Measurements from ENCODE around the gene PPP1R18. TPM values are rescaled to one million over a fixed set of nuclear protein-coding genes. Genes with fewer than 3 reads are reported as not detected.
"Not testable (repeated sequence)": the region's sequence is repeated elsewhere in the genome, so short reads cannot be mapped to it uniquely, and the experiment has no call there.

Gene PPP1R18
- total RNA-seq, 1 experiment from 2014 or later = 49.9 TPM

- H3K9me3 ChIP-seq (ENCODE audit: low read length) = no peaks in the 10 kb centered on the region
- H3K4me2 ChIP-seq (ENCODE audit: low read length) = peak within 1 kb of the TSS; percentile 93
- no peaks in the 10 kb centered on the region for H3K27me3 ChIP-seq (ENCODE audit: low read length)
- peak within 1 kb of the TSS; percentile 45 for H2AFZ ChIP-seq (ENCODE audit: low read length)
- H3K4me3 ChIP-seq (ENCODE audit: low read length) = peak within 1 kb of the TSS; percentile 94
- ATAC-seq = peak; percentile 67
- TSS peak; percentile 67 for BruUV-seq (replicated peaks)
- peak within 1 kb of the TSS; percentile 95 for H3K27ac ChIP-seq (ENCODE audit: low read length)
- H3K79me2 ChIP-seq (ENCODE audit: low read length) = peaks cover 84% of the 10 kb centered on the region
- H3K9me2 ChIP-seq (replicated peaks; ENCODE audit: low read length) = no peaks in the 10 kb centered on the region
- peak within 1 kb of the TSS; percentile 99 for H3K9ac ChIP-seq (ENCODE audit: low read length)
- peaks cover 30% of the 10 kb centered on the region for H4K20me1 ChIP-seq (ENCODE audit: low read length)
- TF ChIP-seq EZH2 (IDR thresholded peaks at IDR 0.05; ENCODE audit: low read length, unreplicated experiment) = no peak
- TF ChIP-seq CTCF (conservative IDR thresholded peaks at IDR 0.05; ENCODE audit: low read depth, low read length) = no peak
- no peak for TF ChIP-seq EZH2phosphoT487 (IDR thresholded peaks at IDR 0.05; ENCODE audit: borderline replicate concordance, low read length)
- intact Hi-C loops (cut with micrococcal nuclease) = loop anchor here (1.0 to 10.0 kb wide), 4 partner anchors 73 to 235 kb away; partner anchors contain the start of genes C6orf136, HLA-E, MRPS18B and PPP1R10
- peaks cover 42% of the 10 kb centered on the region for H3K4me1 ChIP-seq (ENCODE audit: insufficient read depth, low read length)
- ChIA-PET POLR2A (ENCODE audit: unreplicated experiment) (no interaction called here), CTCF (interaction anchor here (0.5 kb wide), 1 partner anchor 100 kb away, joined by 3 read pairs; no protein-coding TSS in a partner anchor)
- peaks cover 17% of the 10 kb centered on the region for H3F3A ChIP-seq (ENCODE audit: low read length, unreplicated experiment)
- peaks cover 35% of the 10 kb centered on the region for H3K36me3 ChIP-seq (ENCODE audit: low read depth, low read length)
- peak; percentile 98 for DNase-seq
Measured at GRCh38 chr6:30719791-30720737, 33.6 kb upstream of the PPP1R18 start, which contains the start of gene TUBB. Gene TUBB (plus strand): TSS chr6:30720352. CDS start chr6:30720507, 155 bp downstream.

GRCh38 chr6:30719356-30719755, 32.9 kb upstream of the PPP1R18 start:
- ATAC-seq = no peak
- H3F3A ChIP-seq (ENCODE audit: low read length, unreplicated experiment) = peaks cover 10% of the 10 kb centered on the region
- H3K4me1 ChIP-seq (ENCODE audit: insufficient read depth, low read length) = peaks cover 37% of the 10 kb centered on the region
- H3K4me2 ChIP-seq (ENCODE audit: low read length) = peak overlapping the region; percentile 93
- H3K36me3 ChIP-seq (ENCODE audit: low read depth, low read length) = peaks cover 29% of the 10 kb centered on the region
- intact Hi-C loops (cut with micrococcal nuclease) = no loop called here
- peaks cover 84% of the 10 kb centered on the region for H3K79me2 ChIP-seq (ENCODE audit: low read length)
- no peaks in the 10 kb centered on the region for H3K9me2 ChIP-seq (replicated peaks; ENCODE audit: low read length)
- peak overlapping the region; percentile 99 for H3K9ac ChIP-seq (ENCODE audit: low read length)
- CTCF ChIA-PET = no interaction called here
- peaks cover 23% of the 10 kb centered on the region for H4K20me1 ChIP-seq (ENCODE audit: low read length)
- TF ChIP-seq EZH2phosphoT487 (IDR thresholded peaks at IDR 0.05; ENCODE audit: borderline replicate concordance, low read length) (no peak), EZH2 (IDR thresholded peaks at IDR 0.05; ENCODE audit: low read length, unreplicated experiment) (no peak), CTCF (conservative IDR thresholded peaks at IDR 0.05; ENCODE audit: low read depth, low read length) (no peak)
- no peak for DNase-seq
- peak overlapping the region; percentile 94 for H3K4me3 ChIP-seq (ENCODE audit: low read length)
- no TSS peak for BruUV-seq (replicated peaks)
- H2AFZ ChIP-seq (ENCODE audit: low read length) = peak overlapping the region; percentile 45
- H3K9me3 ChIP-seq (ENCODE audit: low read length) = no peaks in the 10 kb centered on the region
- POLR2A ChIA-PET (ENCODE audit: unreplicated experiment) = no interaction called here
- H3K27ac ChIP-seq (ENCODE audit: low read length) = peak overlapping the region; percentile 63
- no peaks in the 10 kb centered on the region for H3K27me3 ChIP-seq (ENCODE audit: low read length)

GRCh38 chr6:30717845-30718720, 31.6 kb upstream of the PPP1R18 start:
- not testable (repeated sequence) for ATAC-seq; DNase-seq; H3K9me2 ChIP-seq (replicated peaks; ENCODE audit: low read length); H3K9me3 ChIP-seq (ENCODE audit: low read length); H3F3A ChIP-seq (ENCODE audit: low read length, unreplicated experiment); H3K27me3 ChIP-seq (ENCODE audit: low read length)
- Histone ChIP-seq H3K36me3 (ENCODE audit: low read depth, low read length) (peaks cover 25% of the 10 kb centered on the region), H3K4me1 (ENCODE audit: insufficient read depth, low read length) (peaks cover 35% of the 10 kb centered on the region), H3K4me3 (ENCODE audit: low read length) (peak overlapping the region; percentile 65), H3K27ac (ENCODE audit: low read length) (peak overlapping the region; percentile 89), H4K20me1 (ENCODE audit: low read length) (peaks cover 10% of the 10 kb centered on the region), H3K4me2 (ENCODE audit: low read length) (peak overlapping the region; percentile 93), H3K9ac (ENCODE audit: low read length) (peak overlapping the region; percentile 85), H2AFZ (ENCODE audit: low read length) (0 out of 2 replicates have a peak overlapping the region, but pooled peaks have one; percentile 47), H3K79me2 (ENCODE audit: low read length) (peaks cover 71% of the 10 kb centered on the region)
- ChIA-PET CTCF (interaction anchor here (1.1 kb wide), 1 partner anchor 31 kb away, joined by 4 read pairs; no protein-coding TSS in a partner anchor), POLR2A (ENCODE audit: unreplicated experiment) (interaction anchor here (0.6 to 0.7 kb wide), 3 partner anchors 10 to 509 kb away, joined by 3 to 4 read pairs (median 3); no protein-coding TSS in a partner anchor)
- TSS peak; percentile 8 for BruUV-seq (replicated peaks)
- intact Hi-C loops (cut with micrococcal nuclease) = loop anchor here (1.0 kb wide), 1 partner anchor 31 kb away; no protein-coding TSS in a partner anchor

All from PC-3 (cell line).